ENCODE data around the gene FBXO42.

Gene FBXO42

DNA sequence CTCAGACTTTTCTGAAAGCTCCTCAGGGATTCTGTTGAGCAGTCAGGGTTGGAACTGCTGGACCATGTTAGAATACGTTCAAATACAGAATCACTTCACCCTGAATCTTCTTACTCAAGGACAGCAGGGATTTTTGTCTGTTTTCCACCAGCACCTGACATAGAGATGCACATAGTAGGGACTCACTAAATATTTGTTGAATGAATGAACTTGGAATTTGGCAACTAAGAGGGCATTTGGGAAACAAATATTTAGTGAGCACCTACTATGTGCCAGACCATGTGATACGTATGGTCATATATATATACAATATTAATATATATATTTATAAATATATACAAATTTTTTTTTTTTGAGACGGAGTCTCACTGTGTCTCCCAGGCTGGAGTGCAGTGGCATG lies 4.6 kb upstream of the FBXO42 start:
- Histone ChIP-seq H3K79me2 (ENCODE audit: insufficient read depth, low read length) (no peaks in the 10 kb centered on the region), H3K9me2 (ENCODE audit: low read depth, low read length) (no peaks in the 10 kb centered on the region), H3K36me3 (ENCODE audit: insufficient read depth, low read length) (no peaks in the 10 kb centered on the region), H2AFZ (ENCODE audit: low read length) (no peak overlapping the region), H3K27ac (ENCODE audit: low read depth, low read length, poor library complexity, severe bottlenecking) (no peak overlapping the region), H3K4me3 (ENCODE audit: low read depth, low read length, poor library complexity, severe bottlenecking) (no peak overlapping the region), H3K27me3 (ENCODE audit: insufficient read depth, low read length) (no peaks in the 10 kb centered on the region), H4K20me1 (ENCODE audit: insufficient read depth, low read length) (no peaks in the 10 kb centered on the region), H3K9ac (ENCODE audit: low read length) (no peak overlapping the region), H3K4me2 (ENCODE audit: low read length) (no peak overlapping the region), H3K9me3 (ENCODE audit: low read length) (no peaks in the 10 kb centered on the region), H3F3A (ENCODE audit: insufficient read depth, low read length) (no peaks in the 10 kb centered on the region), H3K4me1 (ENCODE audit: insufficient read depth, low read length, severe bottlenecking) (peaks cover 12% of the 10 kb centered on the region)
- TF ChIP-seq CTCF (IDR thresholded peaks at IDR 0.05; ENCODE audit: low read length) (no peak), EZH2 (IDR thresholded peaks at IDR 0.05; ENCODE audit: borderline replicate concordance, low read length) (no peak)

DNA sequence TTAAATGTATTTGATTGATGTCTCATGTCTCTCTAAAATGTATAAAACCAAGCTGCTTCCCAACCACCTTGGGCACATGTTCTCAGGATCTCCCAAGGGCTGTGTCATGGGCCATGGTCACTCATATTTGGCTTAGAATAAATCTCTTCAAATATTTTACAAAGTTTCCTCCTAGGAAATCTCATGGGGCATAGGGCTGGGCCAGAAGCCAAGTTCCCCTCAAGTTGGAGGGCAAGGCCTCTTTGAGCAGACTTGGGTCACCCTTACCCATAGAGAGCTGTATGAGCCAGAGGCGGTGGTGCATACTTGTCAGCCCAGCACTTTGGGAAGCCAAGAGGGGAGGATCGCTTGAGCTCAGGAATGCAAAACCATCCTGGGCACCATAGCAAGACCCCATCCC lies 2.3 kb upstream of the FBXO42 start:
- no peaks in the 10 kb centered on the region for H4K20me1 ChIP-seq (ENCODE audit: insufficient read depth, low read length)
- no peak overlapping the region for H3K9ac ChIP-seq (ENCODE audit: low read length)
- H3K4me2 ChIP-seq (ENCODE audit: low read length), result no peak overlapping the region
- no peaks in the 10 kb centered on the region for H3K9me3 ChIP-seq (ENCODE audit: low read length)
- no peaks in the 10 kb centered on the region for H3K36me3 ChIP-seq (ENCODE audit: insufficient read depth, low read length)
- H3K79me2 ChIP-seq (ENCODE audit: insufficient read depth, low read length), result peaks cover 21% of the 10 kb centered on the region
- no peak for TF ChIP-seq CTCF (IDR thresholded peaks at IDR 0.05; ENCODE audit: low read length)
- no peak for TF ChIP-seq EZH2 (IDR thresholded peaks at IDR 0.05; ENCODE audit: borderline replicate concordance, low read length)
- H3K4me3 ChIP-seq (ENCODE audit: low read depth, low read length, poor library complexity, severe bottlenecking), result no peak overlapping the region
- no peaks in the 10 kb centered on the region for H3K27me3 ChIP-seq (ENCODE audit: insufficient read depth, low read length)
- H3K27ac ChIP-seq (ENCODE audit: low read depth, low read length, poor library complexity, severe bottlenecking), result no peak overlapping the region
- H3F3A ChIP-seq (ENCODE audit: insufficient read depth, low read length), result no peaks in the 10 kb centered on the region
- H2AFZ ChIP-seq (ENCODE audit: low read length), result no peak overlapping the region
- no peaks in the 10 kb centered on the region for H3K9me2 ChIP-seq (ENCODE audit: low read depth, low read length)
- H3K4me1 ChIP-seq (ENCODE audit: insufficient read depth, low read length, severe bottlenecking), result peaks cover 29% of the 10 kb centered on the region

GRCh38 chr1:16352842-16353535 lies 709 bp upstream of the FBXO42 start:
- peak overlapping the region; percentile 94 for H3K9ac ChIP-seq (ENCODE audit: low read length)
- peak overlapping the region; percentile 20; the same call in 1 of the 2 replicates for H2AFZ ChIP-seq (ENCODE audit: low read length)
- H3K9me2 ChIP-seq (ENCODE audit: low read depth, low read length), result no peaks in the 10 kb centered on the region
- H3K4me1 ChIP-seq (ENCODE audit: insufficient read depth, low read length, severe bottlenecking), result peaks cover 35% of the 10 kb centered on the region
- TF ChIP-seq EZH2 (IDR thresholded peaks at IDR 0.05; ENCODE audit: borderline replicate concordance, low read length), result no peak
- no peak for TF ChIP-seq CTCF (IDR thresholded peaks at IDR 0.05; ENCODE audit: low read length)
- H3K9me3 ChIP-seq (ENCODE audit: low read length), result no peaks in the 10 kb centered on the region
- peaks cover 37% of the 10 kb centered on the region for H3K79me2 ChIP-seq (ENCODE audit: insufficient read depth, low read length)
- H3F3A ChIP-seq (ENCODE audit: insufficient read depth, low read length), result no peaks in the 10 kb centered on the region
- no peaks in the 10 kb centered on the region for H4K20me1 ChIP-seq (ENCODE audit: insufficient read depth, low read length)
- H3K27ac ChIP-seq (ENCODE audit: low read depth, low read length, poor library complexity, severe bottlenecking), result peak overlapping the region; percentile 87
- H3K4me3 ChIP-seq (ENCODE audit: low read depth, low read length, poor library complexity, severe bottlenecking), result peak overlapping the region; percentile 81
- no peaks in the 10 kb centered on the region for H3K27me3 ChIP-seq (ENCODE audit: insufficient read depth, low read length)
- H3K36me3 ChIP-seq (ENCODE audit: insufficient read depth, low read length), result no peaks in the 10 kb centered on the region
- H3K4me2 ChIP-seq (ENCODE audit: low read length), result peak overlapping the region; percentile 92

Data from OCI-LY1 (cell line).